Erythroblast (primary cell): ENCODE measurements around the gene DNAJB14.

Experiments used
- GATA1 ChIP-seq: IDR thresholded peaks from 2 replicates; pipeline ENCODE4 v1.6.1; 2011; ENCODE audit warnings: low read depth, mild to moderate bottlenecking, control low read depth, low read length, moderate library complexity
- POLR2A ChIP-seq: IDR thresholded peaks from 2 replicates; pipeline ENCODE4 v1.6.1; 2011; ENCODE audit warnings: mild to moderate bottlenecking, low read length

GRCh38 chr4:99987681-99988080, 41.3 kb upstream of the DNAJB14 start:
- TF ChIP-seq POLR2A (no peak), GATA1 (no peak)
